Neural progenitor cell (in vitro differentiated cells): Measurements from ENCODE around the gene ZFHX3. TPM values are rescaled to one million over a fixed set of nuclear protein-coding genes. Genes with fewer than 3 reads are reported as not detected.
A peak's percentile ranks its signal among the peaks of the same experiment; 100 is the strongest.

Experiments used
- DNase-seq: peaks from one replicate; pipeline ENCODE4 v3.0.0-alpha.2; 2016; ENCODE audit warnings: low spot score
- H2AFZ ChIP-seq: fragments of 200-600 bp; sonication (generic); replicated peaks from 2 replicates; pipeline ENCODE4 v1.6.1; 2016; ENCODE audit warnings: antibody characterized with exemption
- H3F3A ChIP-seq: fragments of 200-600 bp; sonication (generic); 2 replicates; pipeline ENCODE4 v1.6.1; 2016; ENCODE audit warnings: antibody characterized with exemption, low read depth
- H3K27ac ChIP-seq: fragments of 200-600 bp; sonication (generic); 2 replicates; pipeline ENCODE4 v1.5.1; 2016; ENCODE audit warnings: mild to moderate bottlenecking
- H3K27me3 ChIP-seq: fragments of 200-600 bp; sonication (generic); 2 replicates; pipeline ENCODE4 v1.6.1; 2016; ENCODE audit warnings: mild to moderate bottlenecking, moderate library complexity
- H3K36me3 ChIP-seq: fragments of 200-600 bp; sonication (generic); 2 replicates; pipeline ENCODE4 v1.5.1; 2016
- H3K4me1 ChIP-seq: fragments of 200-600 bp; sonication (generic); 2 replicates; pipeline ENCODE4 v1.6.1; 2016; ENCODE audit warnings: mixed run types
- H3K4me2 ChIP-seq: fragments of 200-600 bp; sonication (generic); 2 replicates; pipeline ENCODE4 v1.6.1; 2016
- H3K4me3 ChIP-seq: fragments of 200-600 bp; sonication (generic); 2 replicates; pipeline ENCODE4 v1.5.1; 2016
- H3K79me2 ChIP-seq: fragments of 200-600 bp; sonication (generic); 2 replicates; pipeline ENCODE4 v1.6.1; 2016; ENCODE audit warnings: low read depth
- H3K9ac ChIP-seq: fragments of 200-600 bp; sonication (generic); 2 replicates; pipeline ENCODE4 v1.6.1; 2016
- H3K9me3 ChIP-seq: fragments of 200-600 bp; sonication (generic); 2 replicates; pipeline ENCODE4 v1.5.1; 2016; ENCODE audit warnings: low read depth
- H4K20me1 ChIP-seq: fragments of 200-600 bp; sonication (generic); 2 replicates; pipeline ENCODE4 v1.6.1; 2016; ENCODE audit warnings: low read depth
- H3K27ac Mint-ChIP-seq: 3 replicates; pipeline ENCODE4 v1.8.0; 2021; ENCODE audit warnings: mixed read lengths
- H3K27me3 Mint-ChIP-seq: 2 replicates; pipeline ENCODE4 v1.8.0; 2022; ENCODE audit warnings: low read depth, mild to moderate bottlenecking, inconsistent platforms, moderate library complexity, mixed read lengths; ENCODE audit not compliant: insufficient read depth
- H3K36me3 Mint-ChIP-seq: 3 replicates; pipeline ENCODE4 v1.8.0; 2021; ENCODE audit warnings: mixed read lengths
- H3K4me1 Mint-ChIP-seq: 3 replicates; pipeline ENCODE4 v1.8.0; 2021; ENCODE audit warnings: mixed read lengths
- H3K4me3 Mint-ChIP-seq: 3 replicates; pipeline ENCODE4 v1.8.0; 2021; ENCODE audit warnings: mild to moderate bottlenecking, moderate library complexity, mixed read lengths
- H3K9me3 Mint-ChIP-seq: 3 replicates; pipeline ENCODE4 v1.8.0; 2020; ENCODE audit warnings: mixed read lengths
- CTCF ChIP-seq: fragments of 200-600 bp; sonication (generic); IDR thresholded peaks from 2 replicates; pipeline ENCODE4 v1.5.1; 2017; ENCODE audit warnings: antibody characterized with exemption, mild to moderate bottlenecking
- EZH2 ChIP-seq: fragments of 200-600 bp; sonication (generic); IDR thresholded peaks from 2 replicates; pipeline ENCODE4 v1.6.1; 2017; ENCODE audit warnings: antibody characterized with exemption, mild to moderate bottlenecking, moderate library complexity
- EZH2phosphoT487 ChIP-seq: fragments of 200-600 bp; sonication (generic); IDR thresholded peaks from 2 replicates; pipeline ENCODE4 v1.6.1; 2017; ENCODE audit warnings: antibody characterized with exemption
- total RNA-seq: library from RNA; depleted of rRNA; stranded (reverse); fragments of >200 nt; gene quantifications from 2 replicates; pipeline ENCODE4 v1.2.3, GENCODE V29; 2015; ENCODE audit warnings: low replicate concordance

Gene ZFHX3
- total RNA-seq, 1 donor from 2014 or later: 2.4 TPM

- H3K9ac ChIP-seq: no peak overlapping the region
- no peaks in the 10 kb centered on the region for H3K79me2 ChIP-seq
- H3F3A ChIP-seq: no peaks in the 10 kb centered on the region
- no peaks in the 10 kb centered on the region for H3K36me3 ChIP-seq
- Mint-ChIP-seq H3K27me3 (no peaks in the 10 kb centered on the region), H3K9me3 (no peaks in the 10 kb centered on the region), H3K4me3 (no peak overlapping the region), H3K4me1 (peaks cover 8% of the 10 kb centered on the region), H3K36me3 (peaks cover 26% of the 10 kb centered on the region), H3K27ac (no peak overlapping the region)
- peak overlapping the region; percentile 17 for H3K4me2 ChIP-seq
- no peak for DNase-seq
- no peak overlapping the region for H3K4me3 ChIP-seq
- no peaks in the 10 kb centered on the region for H3K27me3 ChIP-seq
- H3K4me1 ChIP-seq: peaks cover 13% of the 10 kb centered on the region
- no peak overlapping the region for H3K27ac ChIP-seq
- no peaks in the 10 kb centered on the region for H4K20me1 ChIP-seq
- no peaks in the 10 kb centered on the region for H3K9me3 ChIP-seq
- no peak overlapping the region for H2AFZ ChIP-seq
- TF ChIP-seq EZH2: no peak
Measured at GRCh38 chr16:72814226-72814625, 233.7 kb downstream of the ZFHX3 start.

- Histone ChIP-seq H3K4me1 (peaks cover 10% of the 10 kb centered on the region), H3F3A (no peaks in the 10 kb centered on the region), H3K27ac (no peak overlapping the region), H3K4me2 (no peak overlapping the region), H3K9me3 (no peaks in the 10 kb centered on the region), H3K79me2 (no peaks in the 10 kb centered on the region), H4K20me1 (no peaks in the 10 kb centered on the region), H3K36me3 (no peaks in the 10 kb centered on the region), H3K9ac (no peak overlapping the region), H3K4me3 (no peak overlapping the region), H2AFZ (no peak overlapping the region), H3K27me3 (no peaks in the 10 kb centered on the region)
- peaks cover 14% of the 10 kb centered on the region for H3K4me1 Mint-ChIP-seq
- TF ChIP-seq EZH2 (no peak), CTCF (no peak), EZH2phosphoT487 (no peak)
- DNase-seq: no peak
- H3K27ac Mint-ChIP-seq: no peak overlapping the region
- H3K4me3 Mint-ChIP-seq: no peak overlapping the region
- H3K9me3 Mint-ChIP-seq: no peaks in the 10 kb centered on the region
- no peaks in the 10 kb centered on the region for H3K27me3 Mint-ChIP-seq
- peaks cover 28% of the 10 kb centered on the region for H3K36me3 Mint-ChIP-seq
Measured at GRCh38 chr16:72812672-72813071, 235.3 kb downstream of the ZFHX3 start.

- DNase-seq: no peak
- Mint-ChIP-seq H3K27me3 (no peaks in the 10 kb centered on the region), H3K36me3 (peaks cover 30% of the 10 kb centered on the region), H3K9me3 (no peaks in the 10 kb centered on the region), H3K4me3 (no peak overlapping the region), H3K27ac (no peak overlapping the region), H3K4me1 (peaks cover 21% of the 10 kb centered on the region)
- Histone ChIP-seq H3K79me2 (no peaks in the 10 kb centered on the region), H3F3A (no peaks in the 10 kb centered on the region), H3K27ac (no peak overlapping the region), H3K4me2 (no peak overlapping the region), H2AFZ (no peak overlapping the region), H3K36me3 (no peaks in the 10 kb centered on the region), H3K9ac (no peak overlapping the region), H3K9me3 (no peaks in the 10 kb centered on the region), H3K4me1 (peaks cover 10% of the 10 kb centered on the region), H3K27me3 (no peaks in the 10 kb centered on the region), H4K20me1 (no peaks in the 10 kb centered on the region), H3K4me3 (no peak overlapping the region)
- TF ChIP-seq EZH2 (no peak), CTCF (no peak), EZH2phosphoT487 (no peak)
Measured at GRCh38 chr16:72811876-72812275, 236.1 kb downstream of the ZFHX3 start.

GRCh38 chr16:72811188-72811720 lies 236.7 kb downstream of the ZFHX3 start:
- no peaks in the 10 kb centered on the region for H3K79me2 ChIP-seq
- H3K27ac ChIP-seq: no peak overlapping the region
- Mint-ChIP-seq H3K4me1 (peaks cover 21% of the 10 kb centered on the region), H3K27ac (no peak overlapping the region), H3K36me3 (peaks cover 29% of the 10 kb centered on the region), H3K4me3 (no peak overlapping the region), H3K27me3 (no peaks in the 10 kb centered on the region), H3K9me3 (no peaks in the 10 kb centered on the region)
- DNase-seq: no peak
- no peak overlapping the region for H2AFZ ChIP-seq
- H3K27me3 ChIP-seq: no peaks in the 10 kb centered on the region
- no peak for TF ChIP-seq EZH2phosphoT487
- no peak overlapping the region for H3K4me2 ChIP-seq
- H4K20me1 ChIP-seq: no peaks in the 10 kb centered on the region
- H3K36me3 ChIP-seq: no peaks in the 10 kb centered on the region
- no peak overlapping the region for H3K4me3 ChIP-seq
- no peaks in the 10 kb centered on the region for H3K9me3 ChIP-seq
- peaks cover 10% of the 10 kb centered on the region for H3K4me1 ChIP-seq
- H3K9ac ChIP-seq: no peak overlapping the region
- H3F3A ChIP-seq: no peaks in the 10 kb centered on the region
